Adrenal gland (tissue), 12 donors: ENCODE results near the gene FRMD5. TPM values are rescaled to one million over a fixed set of nuclear protein-coding genes. Genes with fewer than 3 reads are reported as not detected.
A peak's percentile ranks its signal among the peaks of the same experiment; 100 is the strongest.

Experiments
- DNase-seq, 7 donors: peaks; one replicate each; pipeline ENCODE4 v3.0.0-alpha.2; 2019 to 2020
- H3K27ac ChIP-seq, 5 donors: fragments of 200-600 bp; sonication (generic) in 4 of 5; 1 replicate in 3 of 5; 2 replicates in 2 of 5; pipeline versions ENCODE4 v1.5.1 to v1.8.0; 2016 to 2020; ENCODE audit warnings: mild to moderate bottlenecking in 1 of 5
- H3K27me3 ChIP-seq: fragments of 200-600 bp; 2 replicates; pipeline ENCODE4 v1.8.0; 2021
- H3K36me3 ChIP-seq, 2 donors: fragments of 200-600 bp; replicated peaks in 1 of 2; 1 replicate in 1 of 2; 2 replicates in 1 of 2; pipeline versions ENCODE4 v1.5.1 to v1.8.0; 2018 to 2022
- H3K4me1 ChIP-seq, 2 donors: fragments of 200-600 bp; replicated peaks in 1 of 2; 1 replicate in 1 of 2; 2 replicates in 1 of 2; pipeline versions ENCODE4 v1.5.1 to v1.8.0; 2018 to 2021
- H3K4me3 ChIP-seq, 4 donors: fragments of 200-600 bp; sonication (generic) in 3 of 4; one replicate each; pipeline ENCODE4 v1.5.1; 2016 to 2018
- H3K9me3 ChIP-seq, 3 donors: fragments of 200-600 bp; sonication (generic) in 1 of 3; replicated peaks in 1 of 3; 1 replicate in 2 of 3; 2 replicates in 1 of 3; pipeline versions ENCODE4 v1.5.1 to v1.8.0; 2016 to 2021
- CTCF ChIP-seq, 6 experiments: fragments of 450-650 bp in 4 of 6; fragments of 200-600 bp in 2 of 6; sonication (generic) in 1 of 6; IDR thresholded peaks; 1 replicate in 5 of 6; 2 replicates in 1 of 6; pipeline versions ENCODE4 v1.5.1 to v1.8.0; 2016 to 2021; ENCODE audit warnings: antibody characterized with exemption in 6 of 6, mild to moderate bottlenecking in 2 of 6, moderate library complexity in 1 of 6
- POLR2A ChIP-seq, 2 donors: fragments of 450-650 bp; IDR thresholded peaks; one replicate each; pipeline ENCODE4 v1.6.1; 2017; ENCODE audit warnings: antibody characterized with exemption in 2 of 2, mild to moderate bottlenecking in 2 of 2, moderate library complexity in 1 of 2
- WGBS, 4 donors: extraction: QIAGEN DNeasy Blood & Tissue Kit in 2 of 4; methylation state at CpG; one replicate each; pipeline versions ENCODE4 v1.1.5 to v1.1.7; 2013 to 2017; 5-methylcytosine and 5-hydroxymethylcytosine counted together
- intact Hi-C, 2 donors: fragments of 100-400 bp; cut with DNase I; formaldehyde crosslinking; loops; one replicate each; pipeline versions ENCODE4 v1.14.1 to v1.15.0; 2022 to 2023
- polyA plus RNA-seq, 3 donors: library from polyadenylated mRNA; stranded (reverse); fragments of 200-250 nt in 2 of 3; fragments of 350-450 nt in 1 of 3; fragmentation: Illumina TruSeq in 1 of 3; extraction: RNeasy Lipid Tissue Mini Kit (QIAGEN cat#74804) in 1 of 3; gene quantifications; one replicate each; pipeline ENCODE4 v1.2.3, GENCODE V29; 2013 to 2014
- total RNA-seq, 9 donors: library from RNA; depleted of rRNA in 4 of 9; stranded (reverse); fragments of >200 nt in 4 of 9; fragments of 120-200 nt in 1 of 9; fragmentation: NEBNext Ultra II Directional in 1 of 9; extraction: Animal tissue kit (Norgen Biotek cat#: 25700) in 1 of 9; gene quantifications; one replicate each; pipeline versions ENCODE4 v1.1.0 to v1.2.4, GENCODE V29; 2013 to 2023
- donor health status: healthy with polysubstance abuse.
- donor health status: Bipolar disorder and iron deficiency.
- donor health status: DM: yes; HTN: yes; CAD: no.
- donor health status: DM: no; HTN: no; CAD: no.
- donor health status: DM: no; HTN: no; CAD: no.
- donor health status: DM: yes; HTN: yes; CAD: no.

Gene FRMD5
- total and polyA plus RNA-seq, 12 donors = 2.9 to 53.8 (median 12.1) TPM

GRCh38 chr15:43878446-43878845 is 316.6 kb downstream of the FRMD5 start:
- Histone ChIP-seq H3K4me3 (no peak overlapping the region), H3K27me3 (no peaks in the 10 kb centered on the region), H3K9me3 (no peaks in the 10 kb centered on the region), H3K36me3 (peaks cover 0 to 2% of the 10 kb centered on the region in 2 donors), H3K27ac (no peak overlapping the region), H3K4me1 (no peaks in the 10 kb centered on the region)
- WGBS, 4 donors = 90 to 97% (median 95%) methylated on average over 2 of the region's 2 CpGs
- TF ChIP-seq CTCF (IDR thresholded peaks at IDR 0.05) = no peak
- TF ChIP-seq POLR2A (IDR thresholded peaks at IDR 0.05) = no peak
- DNase-seq = peak in 1 of 7 donors; percentile 21
- intact Hi-C loops = no loop called here

GRCh38 chr15:43877371-43877770 is 317.7 kb downstream of the FRMD5 start:
- Histone ChIP-seq H3K4me1 (no peaks in the 10 kb centered on the region), H3K4me3 (no peak overlapping the region), H3K36me3 (peaks cover 0 to 2% of the 10 kb centered on the region in 2 donors), H3K27me3 (no peaks in the 10 kb centered on the region), H3K27ac (no peak overlapping the region), H3K9me3 (no peaks in the 10 kb centered on the region)
- DNase-seq = peak in 6 of 7 donors; percentile 37 to 65 (median 49)
- intact Hi-C loops = no loop called here
- 36 to 71% (median 46%) methylated on average over 4 of the region's 4 CpGs for WGBS, 4 donors
- TF ChIP-seq CTCF (IDR thresholded peaks at IDR 0.05) (no peak), POLR2A (IDR thresholded peaks at IDR 0.05) (no peak)

GRCh38 chr15:43876872-43877271 is 318.2 kb downstream of the FRMD5 start:
- Histone ChIP-seq H3K4me1 (no peaks in the 10 kb centered on the region), H3K36me3 (peaks cover 0 to 2% of the 10 kb centered on the region in 2 donors), H3K27ac (no peak overlapping the region), H3K9me3 (no peaks in the 10 kb centered on the region), H3K4me3 (no peak overlapping the region), H3K27me3 (no peaks in the 10 kb centered on the region)
- intact Hi-C loops = no loop called here
- no peak for TF ChIP-seq POLR2A (IDR thresholded peaks at IDR 0.05)
- TF ChIP-seq CTCF (IDR thresholded peaks at IDR 0.05) = no peak
- WGBS, 4 donors = 96 to 100% (median 98%) methylated on average over 3 of the region's 3 CpGs
- peak in 1 of 7 donors; percentile 27 for DNase-seq

- Histone ChIP-seq H3K4me1 (no peaks in the 10 kb centered on the region), H3K9me3 (no peaks in the 10 kb centered on the region), H3K4me3 (no peak overlapping the region), H3K27ac (no peak overlapping the region), H3K27me3 (no peaks in the 10 kb centered on the region), H3K36me3 (peaks cover 0 to 2% of the 10 kb centered on the region in 2 donors)
- no peak for TF ChIP-seq CTCF (IDR thresholded peaks at IDR 0.05)
- no peak for TF ChIP-seq POLR2A (IDR thresholded peaks at IDR 0.05)
- peak in 1 of 7 donors; percentile 42 for DNase-seq
- 86 to 90% (median 88%) methylated on average over 10 of the region's 10 CpGs for WGBS, 4 donors
- intact Hi-C loops = no loop called here
These were observed 321.4 kb downstream of the FRMD5 start for GRCh38 chr15:43873651-43874050.
